GM23338 (cell line): Measurements from ENCODE around the gene LMO7. TPM values are rescaled to one million over a fixed set of nuclear protein-coding genes. Genes with fewer than 3 reads are reported as not detected.

ENCODE experiments used
- ATAC-seq: fragments of 200-7000 bp; cut with Tn5 transposase; 3 replicates; pipeline ENCODE4 v1.9.1; 2020
- DNase-seq: peaks from one replicate; pipeline ENCODE4 v3.0.0-alpha.2; 2015; ENCODE audit warnings: low spot score
- H2AFZ ChIP-seq: fragments of 200-600 bp; sonication (generic); 2 replicates; pipeline ENCODE4 v1.8.0; 2016; ENCODE audit warnings: antibody characterized with exemption, mild to moderate bottlenecking, moderate library complexity
- H3F3A ChIP-seq: fragments of 200-600 bp; sonication (generic); replicated peaks from 2 replicates; pipeline ENCODE4 v1.8.0; 2017; ENCODE audit warnings: antibody characterized with exemption, mixed run types, low read depth
- H3K27ac ChIP-seq: fragments of 200-600 bp; sonication (generic); 2 replicates; pipeline ENCODE4 v1.6.1; 2016; ENCODE audit warnings: low read depth
- H3K27me3 ChIP-seq: fragments of 200-600 bp; sonication (generic); 2 replicates; pipeline ENCODE4 v1.8.0; 2016; ENCODE audit warnings: mild to moderate bottlenecking, mixed run types, moderate library complexity; ENCODE audit not compliant: insufficient read depth
- H3K36me3 ChIP-seq: fragments of 200-600 bp; sonication (generic); 2 replicates; pipeline ENCODE4 v1.8.0; 2016; ENCODE audit warnings: mild to moderate bottlenecking; ENCODE audit not compliant: insufficient read depth
- H3K4me1 ChIP-seq: fragments of 200-600 bp; sonication (generic); 2 replicates; pipeline ENCODE4 v1.8.0; 2016; ENCODE audit warnings: mild to moderate bottlenecking, moderate library complexity; ENCODE audit not compliant: insufficient read depth
- H3K4me2 ChIP-seq: fragments of 200-600 bp; sonication (generic); 2 replicates; pipeline ENCODE4 v1.7.1; 2017; ENCODE audit warnings: mixed run types
- H3K4me3 ChIP-seq: fragments of 200-600 bp; sonication (generic); 2 replicates; pipeline ENCODE4 v1.6.1; 2016; ENCODE audit warnings: mixed run types
- H3K79me2 ChIP-seq: fragments of 200-600 bp; sonication (generic); replicated peaks from 2 replicates; pipeline ENCODE4 v1.8.0; 2017; ENCODE audit warnings: mild to moderate bottlenecking; ENCODE audit not compliant: insufficient read depth
- H3K9me2 ChIP-seq: fragments of 200-600 bp; sonication (generic); 2 replicates; pipeline ENCODE4 v1.8.0; 2017; ENCODE audit not compliant: insufficient read depth
- H4K20me1 ChIP-seq: fragments of 200-600 bp; sonication (generic); replicated peaks from 2 replicates; pipeline ENCODE4 v1.8.0; 2017; ENCODE audit warnings: mild to moderate bottlenecking; ENCODE audit not compliant: insufficient read depth
- H3K27ac Mint-ChIP-seq: 2 replicates; pipeline ENCODE4 v1.8.0; 2020; ENCODE audit warnings: inconsistent platforms, mild to moderate bottlenecking, moderate library complexity, mixed read lengths
- H3K27me3 Mint-ChIP-seq: 3 replicates; pipeline ENCODE4 v1.8.0; 2022; ENCODE audit warnings: low read depth, mild to moderate bottlenecking, moderate library complexity, mixed read lengths, inconsistent platforms; ENCODE audit not compliant: insufficient read depth, poor library complexity
- H3K36me3 Mint-ChIP-seq: 3 replicates; pipeline ENCODE4 v1.8.0; 2021; ENCODE audit warnings: low read depth, mild to moderate bottlenecking, inconsistent platforms, moderate library complexity, mixed read lengths
- H3K4me1 Mint-ChIP-seq: 3 replicates; pipeline ENCODE4 v1.8.0; 2020; ENCODE audit warnings: mild to moderate bottlenecking, inconsistent platforms, mixed read lengths
- H3K4me3 Mint-ChIP-seq: 3 replicates; pipeline ENCODE4 v1.8.0; 2021; ENCODE audit warnings: moderate library complexity, mild to moderate bottlenecking, inconsistent platforms, mixed read lengths
- H3K9me3 Mint-ChIP-seq: 3 replicates; pipeline ENCODE4 v1.8.0; 2020; ENCODE audit warnings: moderate library complexity, mild to moderate bottlenecking, inconsistent platforms, mixed read lengths
- EZH2 ChIP-seq: fragments of 200-600 bp; sonication (generic); IDR thresholded peaks from one replicate; pipeline ENCODE4 v1.8.0; 2017; ENCODE audit warnings: antibody characterized with exemption, mild to moderate bottlenecking, low read depth; ENCODE audit not compliant: unreplicated experiment
- EZH2phosphoT487 ChIP-seq: fragments of 200-600 bp; sonication (generic); IDR thresholded peaks from one replicate; pipeline ENCODE4 v1.8.1; 2018; ENCODE audit warnings: antibody characterized with exemption; ENCODE audit not compliant: unreplicated experiment
- JUNB ChIP-seq: IDR thresholded peaks from one replicate; pipeline ENCODE4 v1.6.1; 2016; ENCODE audit warnings: antibody characterized with exemption; ENCODE audit not compliant: unreplicated experiment
- NANOG ChIP-seq: IDR thresholded peaks from 2 replicates; pipeline ENCODE4 v1.6.1; 2016; ENCODE audit warnings: antibody characterized with exemption, borderline replicate concordance
- ZNF331 ChIP-seq: fragments of 250-450 bp; sonication (Bioruptor Pico); IDR thresholded peaks from 2 replicates; pipeline ENCODE4 v1.5.0; 2020; ENCODE audit warnings: low read depth, mild to moderate bottlenecking, moderate library complexity
- polyA plus RNA-seq: library from polyadenylated mRNA; unstranded; fragments of >200 nt; fragmentation: Nextera tagmentation; extraction: Ambion mirVana; gene quantifications from 2 replicates; pipeline ENCODE4 v1.2.1, GENCODE V29; 2016
- total RNA-seq: library from RNA; depleted of rRNA; stranded (reverse); fragments of >200 nt; shearing (Covaris generic); gene quantifications from 2 replicates; pipeline ENCODE4 v1.2.3, GENCODE V29; 2014
- TF ChIP-seq, protein P1 (sequence below), 2 experiments: fragments of 200-600 bp in 1 of 2; sonication (generic) in 1 of 2; conservative IDR thresholded peaks; 2 replicates each; pipeline versions ENCODE4 v1.5.1 to v1.6.1; 2016 to 2017; ENCODE audit warnings: antibody characterized with exemption in 2 of 2, low read depth in 2 of 2, mild to moderate bottlenecking in 2 of 2, moderate library complexity in 1 of 2
- TF ChIP-seq, protein P2 (sequence below): IDR thresholded peaks from 2 replicates; pipeline ENCODE4 v1.6.1; 2016; ENCODE audit warnings: antibody characterized with exemption

LMO7 gene
- total and polyA plus RNA-seq, 2 experiments from 2014 or later: 22.3 to 26.9 TPM

DNA sequence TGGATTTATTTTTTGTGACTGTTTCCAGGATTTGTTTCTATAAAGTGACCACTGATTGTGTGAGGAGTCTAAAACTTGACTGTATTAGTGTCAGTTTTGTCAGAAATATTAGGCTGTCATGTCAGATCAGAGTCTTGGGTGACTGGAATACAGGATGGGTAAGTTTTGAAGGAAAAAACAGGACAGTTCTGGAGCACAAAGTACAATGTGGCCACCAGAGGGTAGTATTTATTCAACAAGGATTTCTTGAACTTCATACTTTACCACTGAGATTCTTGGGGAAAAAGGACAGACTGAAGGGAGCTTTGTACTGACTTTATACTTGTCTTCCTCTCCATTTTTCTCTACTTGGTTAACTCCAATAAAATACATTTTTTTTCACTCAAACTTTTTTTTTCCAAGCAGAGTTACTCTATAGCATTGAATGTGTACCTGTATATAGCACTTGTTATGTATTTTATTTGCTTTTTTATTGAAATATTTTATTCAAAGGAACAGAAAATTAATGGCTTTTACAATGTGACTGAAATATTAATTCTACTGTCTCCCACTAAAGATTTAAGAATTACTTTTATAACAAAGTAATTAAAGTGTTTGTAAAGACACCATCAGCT lies 51.1 kb downstream of the LMO7 start:
- no peak overlapping the region for H3K4me3 ChIP-seq
- H3K27me3 ChIP-seq: no peaks in the 10 kb centered on the region
- Mint-ChIP-seq H3K36me3 (no peaks in the 10 kb centered on the region), H3K4me3 (no peak overlapping the region), H3K27me3 (no peaks in the 10 kb centered on the region), H3K9me3 (no peaks in the 10 kb centered on the region), H3K27ac (no peak overlapping the region), H3K4me1 (peaks cover 13% of the 10 kb centered on the region)
- peak; percentile 75 for DNase-seq
- no peak overlapping the region for H2AFZ ChIP-seq
- H3K27ac ChIP-seq: no peak overlapping the region
- peaks cover 18% of the 10 kb centered on the region for H3K4me1 ChIP-seq
- no peak for TF ChIP-seq NANOG
- TF ChIP-seq, protein P1, sequence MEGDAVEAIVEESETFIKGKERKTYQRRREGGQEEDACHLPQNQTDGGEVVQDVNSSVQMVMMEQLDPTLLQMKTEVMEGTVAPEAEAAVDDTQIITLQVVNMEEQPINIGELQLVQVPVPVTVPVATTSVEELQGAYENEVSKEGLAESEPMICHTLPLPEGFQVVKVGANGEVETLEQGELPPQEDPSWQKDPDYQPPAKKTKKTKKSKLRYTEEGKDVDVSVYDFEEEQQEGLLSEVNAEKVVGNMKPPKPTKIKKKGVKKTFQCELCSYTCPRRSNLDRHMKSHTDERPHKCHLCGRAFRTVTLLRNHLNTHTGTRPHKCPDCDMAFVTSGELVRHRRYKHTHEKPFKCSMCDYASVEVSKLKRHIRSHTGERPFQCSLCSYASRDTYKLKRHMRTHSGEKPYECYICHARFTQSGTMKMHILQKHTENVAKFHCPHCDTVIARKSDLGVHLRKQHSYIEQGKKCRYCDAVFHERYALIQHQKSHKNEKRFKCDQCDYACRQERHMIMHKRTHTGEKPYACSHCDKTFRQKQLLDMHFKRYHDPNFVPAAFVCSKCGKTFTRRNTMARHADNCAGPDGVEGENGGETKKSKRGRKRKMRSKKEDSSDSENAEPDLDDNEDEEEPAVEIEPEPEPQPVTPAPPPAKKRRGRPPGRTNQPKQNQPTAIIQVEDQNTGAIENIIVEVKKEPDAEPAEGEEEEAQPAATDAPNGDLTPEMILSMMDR (conservative IDR thresholded peaks at IDR 0.05; ENCODE audit: low read depth in 2 of 2): peak; percentile 57 to 69
- ATAC-seq: peak; percentile 69
- H3K36me3 ChIP-seq: no peaks in the 10 kb centered on the region
- H3K79me2 ChIP-seq: no peaks in the 10 kb centered on the region
- no peaks in the 10 kb centered on the region for H3K9me2 ChIP-seq
- no peak overlapping the region for H3K4me2 ChIP-seq
- no peaks in the 10 kb centered on the region for H4K20me1 ChIP-seq
- no peaks in the 10 kb centered on the region for H3F3A ChIP-seq

DNA sequence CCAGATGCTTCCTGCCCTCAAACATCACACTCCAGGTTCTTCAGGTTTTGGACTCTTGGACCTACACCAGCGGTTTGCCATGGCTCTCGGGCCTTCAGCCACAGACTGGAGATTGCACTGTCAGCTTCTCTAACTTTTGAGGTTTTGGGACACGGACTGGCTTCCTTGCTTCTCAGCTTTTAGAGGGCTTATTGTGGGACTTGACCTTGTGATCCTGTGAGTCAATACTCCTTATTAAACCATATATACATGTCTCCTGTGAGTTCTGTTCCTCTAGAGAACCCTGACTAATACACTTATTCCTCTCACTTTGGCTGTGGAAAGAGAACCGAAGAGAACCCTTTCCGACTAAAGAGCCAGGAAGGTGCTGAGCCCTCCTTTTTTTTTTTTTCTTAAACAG lies 53.6 kb downstream of the LMO7 start:
- TF ChIP-seq, protein P2, sequence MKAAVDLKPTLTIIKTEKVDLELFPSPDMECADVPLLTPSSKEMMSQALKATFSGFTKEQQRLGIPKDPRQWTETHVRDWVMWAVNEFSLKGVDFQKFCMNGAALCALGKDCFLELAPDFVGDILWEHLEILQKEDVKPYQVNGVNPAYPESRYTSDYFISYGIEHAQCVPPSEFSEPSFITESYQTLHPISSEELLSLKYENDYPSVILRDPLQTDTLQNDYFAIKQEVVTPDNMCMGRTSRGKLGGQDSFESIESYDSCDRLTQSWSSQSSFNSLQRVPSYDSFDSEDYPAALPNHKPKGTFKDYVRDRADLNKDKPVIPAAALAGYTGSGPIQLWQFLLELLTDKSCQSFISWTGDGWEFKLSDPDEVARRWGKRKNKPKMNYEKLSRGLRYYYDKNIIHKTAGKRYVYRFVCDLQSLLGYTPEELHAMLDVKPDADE: no peak
- TF ChIP-seq, protein P1 (conservative IDR thresholded peaks at IDR 0.05; ENCODE audit: low read depth in 2 of 2): no peak
- TF ChIP-seq JUNB (no peak), NANOG (no peak), EZH2 (no peak), EZH2phosphoT487 (no peak), ZNF331 (CRISPR knock-in tag) (no peak)
- ATAC-seq (no peak), DNase-seq (no peak)
- no peaks in the 10 kb centered on the region for H3K36me3 ChIP-seq
- no peak overlapping the region for H3K4me3 ChIP-seq
- H3K4me1 ChIP-seq: peaks cover 9% of the 10 kb centered on the region
- H3K27me3 Mint-ChIP-seq: no peaks in the 10 kb centered on the region
- no peaks in the 10 kb centered on the region for H3K27me3 ChIP-seq
- H3K79me2 ChIP-seq: no peaks in the 10 kb centered on the region
- no peaks in the 10 kb centered on the region for H4K20me1 ChIP-seq
- no peaks in the 10 kb centered on the region; the same call in 2 of the 3 replicates for H3K9me3 Mint-ChIP-seq
- no peaks in the 10 kb centered on the region for H3K36me3 Mint-ChIP-seq
- H2AFZ ChIP-seq: no peak overlapping the region
- H3K4me3 Mint-ChIP-seq: no peak overlapping the region
- H3K9me2 ChIP-seq: no peaks in the 10 kb centered on the region
- peaks cover 13% of the 10 kb centered on the region for H3K4me1 Mint-ChIP-seq
- no peak overlapping the region for H3K27ac ChIP-seq
- no peak overlapping the region for H3K4me2 ChIP-seq
- H3F3A ChIP-seq: no peaks in the 10 kb centered on the region
- no peak overlapping the region for H3K27ac Mint-ChIP-seq
